BJ (cell line): ENCODE measurements around the gene FHAD1. TPM values are rescaled to one million over a fixed set of nuclear protein-coding genes. Genes with fewer than 3 reads are reported as not detected.

ENCODE experiments used
- CTCF ChIA-PET: fragments of 350-600 bp; formaldehyde crosslinking; extraction: SDS; loops from one replicate; lab custom pipeline; 2021; ENCODE audit warnings: antibody characterized with exemption, inconsistent platforms; lab: Yijun Ruan, JAX
- POLR2A ChIA-PET: fragments of 300-600 bp; sonication (Branson Sonifier 250); formaldehyde crosslinking; extraction: SDS; loops from one replicate; lab custom pipeline; 2021; ENCODE audit warnings: antibody characterized with exemption; lab: Charles Lee
- DNase-seq: peaks from one replicate; pipeline ENCODE4 v3.0.0-alpha.2; 2011; ENCODE audit warnings: low read depth
- H3K27me3 ChIP-seq: 2 replicates; pipeline ENCODE4 v1.6.0; 2011; ENCODE audit warnings: low read length; ENCODE audit not compliant: control insufficient read depth, insufficient read depth
- H3K36me3 ChIP-seq: 2 replicates; pipeline ENCODE4 v1.5.1; 2011; ENCODE audit warnings: low read length; ENCODE audit not compliant: control insufficient read depth, insufficient read depth
- H3K4me3 ChIP-seq: 2 replicates; pipeline ENCODE4 v1.5.1; 2011; ENCODE audit warnings: low read depth, mild to moderate bottlenecking, control low read depth, low read length
- polyA plus RNA-seq: library from polyadenylated mRNA; depleted of rRNA; stranded (reverse); fragments of >200 nt; gene quantifications from 2 replicates; pipeline ENCODE4 v1.2.3, GENCODE V29; 2011
- TF ChIP-seq, protein P1 (sequence below): IDR thresholded peaks from 2 replicates; pipeline ENCODE4 v1.5.1; 2011; ENCODE audit warnings: low read depth, mild to moderate bottlenecking, control low read depth, inconsistent platforms, low read length, moderate library complexity; ENCODE audit not compliant: insufficient read depth

FHAD1 gene
- polyA plus RNA-seq, 1 experiment, result not detected

DNA sequence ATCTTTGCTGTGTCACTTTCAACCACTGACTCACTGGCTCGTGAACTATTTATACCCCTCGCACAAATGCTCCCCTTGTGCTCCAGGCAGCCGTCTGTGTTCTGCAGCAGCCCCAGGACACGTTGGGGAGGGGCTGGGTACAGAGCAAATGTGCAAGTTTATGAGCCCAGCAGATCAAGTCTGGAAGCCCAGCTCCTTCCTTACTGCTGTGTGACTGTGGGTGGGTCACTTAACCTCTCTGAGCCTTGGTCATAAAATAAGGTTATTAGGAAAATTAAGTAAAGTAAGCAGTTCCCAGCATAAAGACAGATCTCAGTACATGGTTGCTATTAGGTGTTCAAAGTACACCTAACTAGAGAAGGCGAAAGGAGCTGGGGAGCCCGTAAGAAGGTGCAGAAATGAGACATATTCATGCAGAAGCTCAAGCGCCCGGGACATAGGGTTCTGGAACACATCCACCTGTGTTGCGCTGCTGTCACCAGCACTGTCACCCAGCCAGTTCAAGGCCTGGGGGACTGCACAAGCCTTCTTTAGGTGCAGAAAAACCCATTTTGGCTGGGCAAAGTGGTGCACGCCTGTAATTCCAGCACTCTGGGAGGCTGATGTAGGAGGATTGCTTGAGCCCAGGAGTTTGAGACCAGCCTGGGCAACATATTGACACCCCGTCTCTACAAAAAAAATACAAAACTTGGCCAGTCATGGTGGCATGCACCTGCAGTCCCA, 176.5 kb downstream of the FHAD1 start:
- POLR2A ChIA-PET, result no interaction called here

DNA sequence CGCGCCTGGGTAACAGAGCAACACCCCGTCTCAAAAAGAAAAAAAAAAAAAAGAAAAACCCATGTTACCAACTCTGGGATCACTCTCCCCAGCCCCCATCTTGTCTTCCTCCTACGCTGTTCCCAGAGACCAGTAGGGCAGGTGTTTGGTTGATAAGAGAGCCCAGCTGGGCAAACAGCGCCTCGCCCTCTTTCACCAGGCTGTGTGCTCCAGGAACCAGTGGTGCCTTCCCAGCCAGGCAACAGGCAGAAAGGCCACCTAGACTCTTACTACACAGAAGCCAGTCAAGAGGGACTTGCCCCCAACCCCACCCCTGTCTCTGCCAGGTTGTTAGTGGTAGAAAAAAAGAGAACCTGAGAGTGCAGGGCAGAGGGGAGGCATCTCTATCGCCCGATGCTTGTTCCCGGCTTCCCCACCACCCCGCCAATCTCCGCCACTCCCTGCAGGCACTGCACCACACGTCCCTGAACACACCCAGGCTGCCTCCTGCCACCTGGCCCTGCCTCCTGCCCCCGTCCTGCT, 177.2 kb downstream of the FHAD1 start:
- DNase-seq, result no peak
- Histone ChIP-seq H3K4me3 (no peak overlapping the region), H3K36me3 (peaks cover 5% of the 10 kb centered on the region), H3K27me3 (no peaks in the 10 kb centered on the region)
- CTCF ChIA-PET, result interaction anchor here (13.1 kb wide), 1 partner anchor 101 kb away, joined by 242 read pairs; no protein-coding TSS in a partner anchor
- POLR2A ChIA-PET, result no interaction called here
- TF ChIP-seq, protein P1, sequence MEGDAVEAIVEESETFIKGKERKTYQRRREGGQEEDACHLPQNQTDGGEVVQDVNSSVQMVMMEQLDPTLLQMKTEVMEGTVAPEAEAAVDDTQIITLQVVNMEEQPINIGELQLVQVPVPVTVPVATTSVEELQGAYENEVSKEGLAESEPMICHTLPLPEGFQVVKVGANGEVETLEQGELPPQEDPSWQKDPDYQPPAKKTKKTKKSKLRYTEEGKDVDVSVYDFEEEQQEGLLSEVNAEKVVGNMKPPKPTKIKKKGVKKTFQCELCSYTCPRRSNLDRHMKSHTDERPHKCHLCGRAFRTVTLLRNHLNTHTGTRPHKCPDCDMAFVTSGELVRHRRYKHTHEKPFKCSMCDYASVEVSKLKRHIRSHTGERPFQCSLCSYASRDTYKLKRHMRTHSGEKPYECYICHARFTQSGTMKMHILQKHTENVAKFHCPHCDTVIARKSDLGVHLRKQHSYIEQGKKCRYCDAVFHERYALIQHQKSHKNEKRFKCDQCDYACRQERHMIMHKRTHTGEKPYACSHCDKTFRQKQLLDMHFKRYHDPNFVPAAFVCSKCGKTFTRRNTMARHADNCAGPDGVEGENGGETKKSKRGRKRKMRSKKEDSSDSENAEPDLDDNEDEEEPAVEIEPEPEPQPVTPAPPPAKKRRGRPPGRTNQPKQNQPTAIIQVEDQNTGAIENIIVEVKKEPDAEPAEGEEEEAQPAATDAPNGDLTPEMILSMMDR, result no peak

More for the DNA sequence above, 176.5 kb downstream of the FHAD1 start:
- H3K4me3 ChIP-seq, result no peak overlapping the region
- H3K27me3 ChIP-seq, result no peaks in the 10 kb centered on the region
- DNase-seq, result no peak
- TF ChIP-seq, protein P1, result no peak
- peaks cover 5% of the 10 kb centered on the region for H3K36me3 ChIP-seq
- CTCF ChIA-PET, result interaction anchor here (13.1 kb wide), 1 partner anchor 101 kb away, joined by 242 read pairs; no protein-coding TSS in a partner anchor

DNA sequence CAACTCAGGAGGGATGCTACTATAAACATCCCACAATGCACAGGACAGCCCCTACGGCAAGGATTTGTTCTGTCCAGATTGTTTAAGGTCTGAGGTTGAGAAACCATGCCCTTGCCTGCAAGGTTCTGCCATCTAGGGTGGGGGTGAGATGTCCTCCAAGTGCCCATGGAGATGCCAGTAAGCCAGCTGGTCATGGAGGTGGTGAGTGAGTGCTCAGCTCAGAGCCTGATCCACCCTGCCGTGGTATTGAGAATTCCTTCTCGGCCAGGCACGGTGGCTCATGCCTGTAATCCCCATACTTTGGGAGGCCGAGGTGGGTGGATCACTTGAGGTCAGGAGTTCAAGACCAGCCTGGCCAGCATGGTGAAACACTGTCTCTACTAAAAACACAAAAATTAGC, 178.0 kb downstream of the FHAD1 start:
- TF ChIP-seq, protein P1, result no peak
- CTCF ChIA-PET, result interaction anchor here (13.1 kb wide), 1 partner anchor 102 kb away, joined by 242 read pairs; no protein-coding TSS in a partner anchor
- Histone ChIP-seq H3K27me3 (no peaks in the 10 kb centered on the region), H3K36me3 (peaks cover 5% of the 10 kb centered on the region), H3K4me3 (no peak overlapping the region)
- POLR2A ChIA-PET, result no interaction called here
- DNase-seq, result no peak

DNA sequence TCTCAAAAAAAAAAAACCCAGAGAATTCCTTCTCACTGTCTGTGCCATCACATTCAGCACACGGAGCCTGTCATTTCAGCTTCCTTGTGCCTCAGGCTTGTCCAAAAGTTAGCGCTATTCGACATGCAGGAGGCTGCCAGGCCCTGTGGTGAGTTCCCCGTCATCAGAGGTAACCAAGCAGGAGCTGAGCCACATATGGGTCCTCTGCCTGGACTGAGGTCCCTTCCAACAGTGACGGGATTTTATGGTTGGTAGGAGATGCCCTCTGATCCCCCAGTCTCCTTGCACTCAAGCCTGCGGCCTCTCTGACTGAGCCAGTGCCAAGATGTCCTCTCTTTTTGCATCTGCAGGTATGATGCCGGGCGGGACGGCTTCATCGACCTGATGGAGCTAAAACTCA, 178.5 kb downstream of the FHAD1 start:
- ChIA-PET CTCF (interaction anchor here (13.1 kb wide), 1 partner anchor 103 kb away, joined by 242 read pairs; no protein-coding TSS in a partner anchor), POLR2A (no interaction called here)
- TF ChIP-seq, protein P1, result no peak
- H3K4me3 ChIP-seq, result no peak overlapping the region
- no peaks in the 10 kb centered on the region for H3K27me3 ChIP-seq
- no peak for DNase-seq
- peaks cover 5% of the 10 kb centered on the region for H3K36me3 ChIP-seq

DNA sequence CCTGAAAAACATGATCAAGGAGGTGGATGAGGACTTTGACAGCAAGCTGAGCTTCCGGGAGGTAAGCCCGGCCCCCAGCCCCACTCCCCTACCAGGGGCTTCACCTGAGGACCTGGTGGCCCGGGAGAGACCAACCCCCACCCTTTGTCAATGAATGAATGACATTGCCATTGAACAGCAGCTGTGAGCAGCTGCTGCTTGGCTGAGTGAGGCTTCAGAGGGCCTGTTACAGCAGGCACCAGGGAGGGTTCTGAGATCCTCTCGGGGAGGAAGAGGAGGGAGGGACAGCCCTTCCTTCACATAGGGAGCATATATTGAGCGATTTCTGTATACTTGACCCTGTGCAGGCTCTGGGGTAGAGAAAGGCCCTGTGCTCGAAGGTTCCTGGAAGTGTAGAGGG, 178.9 kb downstream of the FHAD1 start:
- POLR2A ChIA-PET, result no interaction called here
- CTCF ChIA-PET, result interaction anchor here (13.1 kb wide), 1 partner anchor 103 kb away, joined by 242 read pairs; no protein-coding TSS in a partner anchor
- H3K36me3 ChIP-seq, result peaks cover 5% of the 10 kb centered on the region

More for the DNA sequence above, 178.9 kb downstream of the FHAD1 start:
- Histone ChIP-seq H3K27me3 (no peaks in the 10 kb centered on the region), H3K4me3 (no peak overlapping the region)
- no peak for DNase-seq
- TF ChIP-seq, protein P1, result no peak
